Neural progenitor cell (in vitro differentiated cells): ENCODE measurements around the gene FRMD5. TPM values are rescaled to one million over a fixed set of nuclear protein-coding genes. Genes with fewer than 3 reads are reported as not detected.

Source experiments
- DNase-seq: peaks from one replicate; pipeline ENCODE4 v3.0.0-alpha.2; 2016; ENCODE audit warnings: low spot score
- H2AFZ ChIP-seq: fragments of 200-600 bp; sonication (generic); replicated peaks from 2 replicates; pipeline ENCODE4 v1.6.1; 2016; ENCODE audit warnings: antibody characterized with exemption
- H3F3A ChIP-seq: fragments of 200-600 bp; sonication (generic); 2 replicates; pipeline ENCODE4 v1.6.1; 2016; ENCODE audit warnings: antibody characterized with exemption, low read depth
- H3K27ac ChIP-seq: fragments of 200-600 bp; sonication (generic); 2 replicates; pipeline ENCODE4 v1.5.1; 2016; ENCODE audit warnings: mild to moderate bottlenecking
- H3K27me3 ChIP-seq: fragments of 200-600 bp; sonication (generic); 2 replicates; pipeline ENCODE4 v1.6.1; 2016; ENCODE audit warnings: mild to moderate bottlenecking, moderate library complexity
- H3K36me3 ChIP-seq: fragments of 200-600 bp; sonication (generic); 2 replicates; pipeline ENCODE4 v1.5.1; 2016
- H3K4me1 ChIP-seq: fragments of 200-600 bp; sonication (generic); 2 replicates; pipeline ENCODE4 v1.6.1; 2016; ENCODE audit warnings: mixed run types
- H3K4me2 ChIP-seq: fragments of 200-600 bp; sonication (generic); 2 replicates; pipeline ENCODE4 v1.6.1; 2016
- H3K4me3 ChIP-seq: fragments of 200-600 bp; sonication (generic); 2 replicates; pipeline ENCODE4 v1.5.1; 2016
- H3K79me2 ChIP-seq: fragments of 200-600 bp; sonication (generic); 2 replicates; pipeline ENCODE4 v1.6.1; 2016; ENCODE audit warnings: low read depth
- H3K9ac ChIP-seq: fragments of 200-600 bp; sonication (generic); 2 replicates; pipeline ENCODE4 v1.6.1; 2016
- H3K9me3 ChIP-seq: fragments of 200-600 bp; sonication (generic); 2 replicates; pipeline ENCODE4 v1.5.1; 2016; ENCODE audit warnings: low read depth
- H4K20me1 ChIP-seq: fragments of 200-600 bp; sonication (generic); 2 replicates; pipeline ENCODE4 v1.6.1; 2016; ENCODE audit warnings: low read depth
- H3K27ac Mint-ChIP-seq: 3 replicates; pipeline ENCODE4 v1.8.0; 2021; ENCODE audit warnings: mixed read lengths
- H3K27me3 Mint-ChIP-seq: 2 replicates; pipeline ENCODE4 v1.8.0; 2022; ENCODE audit warnings: low read depth, mild to moderate bottlenecking, inconsistent platforms, moderate library complexity, mixed read lengths; ENCODE audit not compliant: insufficient read depth
- H3K36me3 Mint-ChIP-seq: 3 replicates; pipeline ENCODE4 v1.8.0; 2021; ENCODE audit warnings: mixed read lengths
- H3K4me1 Mint-ChIP-seq: 3 replicates; pipeline ENCODE4 v1.8.0; 2021; ENCODE audit warnings: mixed read lengths
- H3K4me3 Mint-ChIP-seq: 3 replicates; pipeline ENCODE4 v1.8.0; 2021; ENCODE audit warnings: mild to moderate bottlenecking, moderate library complexity, mixed read lengths
- H3K9me3 Mint-ChIP-seq: 3 replicates; pipeline ENCODE4 v1.8.0; 2020; ENCODE audit warnings: mixed read lengths
- EZH2 ChIP-seq: fragments of 200-600 bp; sonication (generic); IDR thresholded peaks from 2 replicates; pipeline ENCODE4 v1.6.1; 2017; ENCODE audit warnings: antibody characterized with exemption, mild to moderate bottlenecking, moderate library complexity
- EZH2phosphoT487 ChIP-seq: fragments of 200-600 bp; sonication (generic); IDR thresholded peaks from 2 replicates; pipeline ENCODE4 v1.6.1; 2017; ENCODE audit warnings: antibody characterized with exemption
- total RNA-seq: library from RNA; depleted of rRNA; stranded (reverse); fragments of >200 nt; gene quantifications from 2 replicates; pipeline ENCODE4 v1.2.3, GENCODE V29; 2015; ENCODE audit warnings: low replicate concordance
- TF ChIP-seq, protein P1 (sequence below): fragments of 200-600 bp; sonication (generic); IDR thresholded peaks from 2 replicates; pipeline ENCODE4 v1.5.1; 2017; ENCODE audit warnings: antibody characterized with exemption, mild to moderate bottlenecking

Gene FRMD5
- total RNA-seq, 1 donor from 2014 or later, result 10.1 TPM

GRCh38 chr15:43900996-43901395, 294.1 kb downstream of the FRMD5 start:
- peaks cover 3% of the 10 kb centered on the region for H3K36me3 Mint-ChIP-seq
- H3K27ac Mint-ChIP-seq, result no peak overlapping the region
- Histone ChIP-seq H3K27me3 (no peaks in the 10 kb centered on the region), H3K79me2 (no peaks in the 10 kb centered on the region), H3K4me1 (no peaks in the 10 kb centered on the region), H3K4me2 (no peak overlapping the region), H3K27ac (no peak overlapping the region), H4K20me1 (no peaks in the 10 kb centered on the region), H3F3A (peaks cover 4% of the 10 kb centered on the region), H3K9ac (no peak overlapping the region), H3K4me3 (no peak overlapping the region), H2AFZ (no peak overlapping the region), H3K9me3 (no peaks in the 10 kb centered on the region), H3K36me3 (no peaks in the 10 kb centered on the region)
- peaks cover 14% of the 10 kb centered on the region for H3K4me1 Mint-ChIP-seq
- DNase-seq, result no peak
- no peak overlapping the region for H3K4me3 Mint-ChIP-seq
- no peaks in the 10 kb centered on the region for H3K9me3 Mint-ChIP-seq
- H3K27me3 Mint-ChIP-seq, result peaks cover 2% of the 10 kb centered on the region
- TF ChIP-seq, protein P1, sequence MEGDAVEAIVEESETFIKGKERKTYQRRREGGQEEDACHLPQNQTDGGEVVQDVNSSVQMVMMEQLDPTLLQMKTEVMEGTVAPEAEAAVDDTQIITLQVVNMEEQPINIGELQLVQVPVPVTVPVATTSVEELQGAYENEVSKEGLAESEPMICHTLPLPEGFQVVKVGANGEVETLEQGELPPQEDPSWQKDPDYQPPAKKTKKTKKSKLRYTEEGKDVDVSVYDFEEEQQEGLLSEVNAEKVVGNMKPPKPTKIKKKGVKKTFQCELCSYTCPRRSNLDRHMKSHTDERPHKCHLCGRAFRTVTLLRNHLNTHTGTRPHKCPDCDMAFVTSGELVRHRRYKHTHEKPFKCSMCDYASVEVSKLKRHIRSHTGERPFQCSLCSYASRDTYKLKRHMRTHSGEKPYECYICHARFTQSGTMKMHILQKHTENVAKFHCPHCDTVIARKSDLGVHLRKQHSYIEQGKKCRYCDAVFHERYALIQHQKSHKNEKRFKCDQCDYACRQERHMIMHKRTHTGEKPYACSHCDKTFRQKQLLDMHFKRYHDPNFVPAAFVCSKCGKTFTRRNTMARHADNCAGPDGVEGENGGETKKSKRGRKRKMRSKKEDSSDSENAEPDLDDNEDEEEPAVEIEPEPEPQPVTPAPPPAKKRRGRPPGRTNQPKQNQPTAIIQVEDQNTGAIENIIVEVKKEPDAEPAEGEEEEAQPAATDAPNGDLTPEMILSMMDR, result no peak
- TF ChIP-seq EZH2phosphoT487, result no peak
- no peak for TF ChIP-seq EZH2

DNA sequence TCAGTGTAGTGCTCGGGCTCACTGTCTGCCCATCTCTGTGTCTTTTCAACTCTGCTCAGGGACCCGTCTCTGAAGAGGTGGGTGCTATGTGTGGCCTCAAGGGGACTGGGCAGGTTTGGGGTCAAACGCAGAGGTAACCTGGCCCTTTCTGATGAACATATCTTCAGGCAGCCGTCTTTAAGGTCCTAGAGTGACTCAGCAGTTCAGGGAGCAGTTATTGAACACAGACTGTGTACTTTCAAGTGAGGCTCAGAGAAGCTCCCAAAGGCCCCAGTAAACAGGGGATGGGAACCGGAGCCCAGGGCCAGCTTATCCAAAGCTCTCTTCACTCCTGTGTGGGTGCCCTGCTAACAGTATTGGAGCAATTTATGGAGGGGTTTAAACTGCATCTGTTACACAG, 295.1 kb downstream of the FRMD5 start:
- Mint-ChIP-seq H3K9me3 (no peaks in the 10 kb centered on the region), H3K27me3 (peaks cover 2% of the 10 kb centered on the region), H3K4me3 (no peak overlapping the region), H3K36me3 (peaks cover 3% of the 10 kb centered on the region), H3K27ac (no peak overlapping the region), H3K4me1 (peaks cover 14% of the 10 kb centered on the region)
- no peak for DNase-seq
- H3K9ac ChIP-seq, result no peak overlapping the region
- H3K4me1 ChIP-seq, result no peaks in the 10 kb centered on the region
- no peak overlapping the region for H2AFZ ChIP-seq
- H3K4me2 ChIP-seq, result no peak overlapping the region
- H3F3A ChIP-seq, result no peaks in the 10 kb centered on the region
- no peak overlapping the region for H3K4me3 ChIP-seq
- no peaks in the 10 kb centered on the region for H3K9me3 ChIP-seq
- no peaks in the 10 kb centered on the region for H3K36me3 ChIP-seq
- no peaks in the 10 kb centered on the region for H4K20me1 ChIP-seq
- H3K27ac ChIP-seq, result no peak overlapping the region
- TF ChIP-seq EZH2 (no peak), EZH2phosphoT487 (no peak)
- TF ChIP-seq, protein P1, result no peak
- H3K79me2 ChIP-seq, result no peaks in the 10 kb centered on the region
- H3K27me3 ChIP-seq, result no peaks in the 10 kb centered on the region

DNA sequence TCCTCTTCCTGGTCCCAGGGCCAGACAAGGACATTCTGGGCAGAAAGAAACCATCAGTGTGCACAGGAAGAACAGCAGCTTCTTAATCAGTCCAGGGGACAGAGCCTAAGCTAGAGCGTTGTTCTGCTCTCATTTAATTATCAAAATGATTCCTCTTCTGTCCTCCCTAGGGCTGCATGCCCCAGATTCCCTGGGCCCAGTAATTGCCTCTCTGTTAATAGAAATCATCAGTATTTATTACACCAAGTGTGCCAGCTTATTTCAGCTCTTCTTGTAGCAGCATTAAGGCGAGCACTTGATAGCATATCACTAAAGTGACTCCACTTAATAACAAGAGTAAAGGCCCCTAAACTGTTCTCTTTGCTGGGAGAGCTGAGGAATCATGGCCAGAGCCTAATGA, 296.2 kb downstream of the FRMD5 start:
- H3K4me1 Mint-ChIP-seq, result peaks cover 15% of the 10 kb centered on the region
- H3K9me3 Mint-ChIP-seq, result no peaks in the 10 kb centered on the region
- Histone ChIP-seq H3K4me3 (no peak overlapping the region), H3K27ac (no peak overlapping the region), H3K79me2 (no peaks in the 10 kb centered on the region), H3K9me3 (no peaks in the 10 kb centered on the region), H2AFZ (no peak overlapping the region), H3F3A (no peaks in the 10 kb centered on the region), H3K4me1 (no peaks in the 10 kb centered on the region), H3K4me2 (no peak overlapping the region), H4K20me1 (no peaks in the 10 kb centered on the region), H3K27me3 (no peaks in the 10 kb centered on the region), H3K36me3 (no peaks in the 10 kb centered on the region), H3K9ac (no peak overlapping the region)
- no peak overlapping the region for H3K4me3 Mint-ChIP-seq
- H3K27me3 Mint-ChIP-seq, result peaks cover 2% of the 10 kb centered on the region
- DNase-seq, result no peak
- peaks cover 3% of the 10 kb centered on the region for H3K36me3 Mint-ChIP-seq
- TF ChIP-seq, protein P1, result no peak
- TF ChIP-seq EZH2phosphoT487 (no peak), EZH2 (no peak)
- no peak overlapping the region for H3K27ac Mint-ChIP-seq
